Measurements from ENCODE around the gene KRT85.

DNA sequence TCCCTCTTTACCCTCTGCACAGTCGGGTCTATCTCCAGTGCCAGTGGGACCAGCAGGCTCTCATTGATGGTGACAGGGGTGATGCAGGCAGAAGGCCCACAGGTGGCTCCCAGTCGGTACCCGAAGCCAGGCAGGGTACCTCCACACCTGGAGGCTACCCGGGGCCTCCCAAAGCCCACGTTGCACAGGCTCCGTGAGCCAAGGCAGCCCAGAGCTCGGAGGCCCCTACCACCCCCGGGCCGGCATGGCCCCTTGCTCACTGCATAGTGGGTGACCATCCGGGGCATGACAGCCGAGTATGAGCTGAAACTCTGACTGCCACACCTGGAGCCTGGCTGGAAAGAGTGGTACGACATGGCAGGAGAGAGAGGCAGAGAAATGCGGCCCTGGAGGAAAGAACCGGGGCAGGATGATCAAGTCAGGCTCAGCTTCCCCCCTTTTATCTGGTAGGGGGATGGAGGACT is 38.7 kb upstream of the KRT85 start, which contains the start of gene KRT82:
- TF ChIP-seq EZH2phosphoT487 (IDR thresholded peaks at IDR 0.05; ENCODE audit: insufficient read depth, low read depth) = no peak
- no peak for TF ChIP-seq EZH2 (IDR thresholded peaks at IDR 0.05; ENCODE audit: insufficient read depth, poor library complexity, severe bottlenecking)
